GM20000 (cell line): Measurements from ENCODE around the gene ELF1.

Experiments used
- DNase-seq: peaks from one replicate; pipeline ENCODE4 v3.0.0; 2012; ENCODE audit warnings: low spot score
- CTCF ChIP-seq: IDR thresholded peaks from 2 replicates; pipeline ENCODE4 v1.5.1; 2012; ENCODE audit warnings: mild to moderate bottlenecking, control low read depth; ENCODE audit errors: extremely low read depth, missing control alignments

The ELF1 gene

GRCh38 chr13:41025518-41025917 lies 6.4 kb upstream of the ELF1 start:
- DNase-seq, result no peak
- no peak for TF ChIP-seq CTCF

GRCh38 chr13:41019578-41020347 lies 647 bp upstream of the ELF1 start:
- TF ChIP-seq CTCF, result no peak
- no peak for DNase-seq

GRCh38 chr13:41018602-41018948 lies 541 bp downstream of the ELF1 start:
- no peak for TF ChIP-seq CTCF

GRCh38 chr13:41017817-41018601 lies 1.1 kb downstream of the ELF1 start:
- DNase-seq, result no peak
- TF ChIP-seq CTCF, result no peak

More at GRCh38 chr13:41018602-41018948, 541 bp downstream of the ELF1 start:
- DNase-seq, result no peak

GRCh38 chr13:41017159-41017558 lies 2.0 kb downstream of the ELF1 start:
- DNase-seq, result no peak

GRCh38 chr13:41015920-41016319 lies 3.2 kb downstream of the ELF1 start:
- TF ChIP-seq CTCF, result no peak
- DNase-seq, result no peak

More at GRCh38 chr13:41017159-41017558, 2.0 kb downstream of the ELF1 start:
- no peak for TF ChIP-seq CTCF

GRCh38 chr13:41013835-41014234 lies 5.3 kb downstream of the ELF1 start:
- DNase-seq, result no peak
- TF ChIP-seq CTCF, result no peak
